ENCODE measurements around the gene MPND.
A peak's percentile ranks its signal among the peaks of the same experiment; 100 is the strongest.

The MPND gene, protein sequence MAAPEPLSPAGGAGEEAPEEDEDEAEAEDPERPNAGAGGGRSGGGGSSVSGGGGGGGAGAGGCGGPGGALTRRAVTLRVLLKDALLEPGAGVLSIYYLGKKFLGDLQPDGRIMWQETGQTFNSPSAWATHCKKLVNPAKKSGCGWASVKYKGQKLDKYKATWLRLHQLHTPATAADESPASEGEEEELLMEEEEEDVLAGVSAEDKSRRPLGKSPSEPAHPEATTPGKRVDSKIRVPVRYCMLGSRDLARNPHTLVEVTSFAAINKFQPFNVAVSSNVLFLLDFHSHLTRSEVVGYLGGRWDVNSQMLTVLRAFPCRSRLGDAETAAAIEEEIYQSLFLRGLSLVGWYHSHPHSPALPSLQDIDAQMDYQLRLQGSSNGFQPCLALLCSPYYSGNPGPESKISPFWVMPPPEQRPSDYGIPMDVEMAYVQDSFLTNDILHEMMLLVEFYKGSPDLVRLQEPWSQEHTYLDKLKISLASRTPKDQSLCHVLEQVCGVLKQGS

DNA sequence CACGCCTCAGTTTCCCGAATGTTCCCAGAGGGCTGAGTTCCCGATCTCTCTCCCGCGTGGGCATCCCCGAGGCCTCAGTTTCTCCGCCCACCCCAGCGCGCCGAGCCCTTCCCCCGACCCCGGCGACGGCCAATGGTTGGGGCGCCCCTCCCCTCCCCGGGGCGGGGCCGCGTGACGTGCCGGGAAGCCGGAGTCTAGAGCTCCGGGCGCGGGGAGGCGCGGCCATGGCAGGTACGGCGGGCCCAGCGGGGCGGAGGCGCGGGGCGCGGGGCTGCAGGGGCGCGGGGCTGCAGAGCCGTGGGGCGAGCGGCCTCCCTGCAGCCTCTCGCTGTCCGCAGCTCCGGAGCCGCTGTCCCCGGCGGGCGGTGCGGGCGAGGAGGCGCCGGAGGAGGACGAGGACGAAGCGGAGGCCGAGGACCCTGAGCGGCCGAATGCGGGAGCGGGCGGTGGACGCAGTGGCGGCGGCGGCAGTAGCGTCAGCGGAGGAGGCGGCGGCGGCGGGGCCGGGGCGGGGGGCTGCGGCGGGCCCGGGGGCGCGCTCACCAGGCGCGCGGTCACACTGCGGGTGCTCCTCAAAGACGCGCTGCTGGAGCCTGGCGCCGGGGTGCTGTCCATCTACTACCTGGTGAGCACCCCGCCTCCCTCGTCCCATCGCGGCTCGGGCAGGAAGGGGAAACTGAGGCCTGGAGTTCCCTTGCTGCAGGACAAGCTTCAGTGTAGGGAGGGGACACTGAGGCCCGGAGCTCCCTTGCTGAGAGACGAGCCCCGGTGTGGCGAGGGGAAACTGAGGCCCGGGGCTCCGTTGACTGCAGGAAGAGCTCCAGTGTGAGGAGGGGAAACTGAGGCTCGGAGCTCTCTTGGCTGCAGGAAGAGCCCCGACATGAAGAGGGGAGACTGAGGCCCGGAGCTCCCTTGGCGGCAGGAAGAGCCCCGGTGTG lies at the start of gene MPND:
TSS of gene MPND (plus strand) at position 193 of the 938 bp plus-strand sequence. CDS start at position 225, 32 bp downstream.
- peak; percentile 53 for DNase-seq

DNA sequence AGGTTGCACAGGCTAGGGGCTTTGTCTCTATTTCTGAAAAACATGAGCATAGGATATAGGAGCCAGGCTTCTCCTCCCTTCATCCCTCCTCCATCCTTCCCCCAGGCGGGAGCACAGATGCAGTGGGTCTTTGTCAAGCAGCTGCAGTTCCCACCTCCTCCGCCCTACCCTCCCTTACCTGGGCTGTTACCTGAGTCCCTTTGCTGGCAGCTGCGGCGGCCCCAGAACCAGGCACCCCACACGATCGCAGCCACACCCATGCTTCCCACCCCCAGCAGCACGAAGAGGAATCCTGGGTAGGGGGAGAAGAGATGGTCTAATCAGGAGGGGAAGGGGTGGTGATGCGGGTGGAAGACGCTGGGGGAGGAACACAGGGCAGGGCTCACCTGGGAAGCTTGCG lies 49.0 kb upstream of the MPND start:
- DNase-seq = no peak

DNA sequence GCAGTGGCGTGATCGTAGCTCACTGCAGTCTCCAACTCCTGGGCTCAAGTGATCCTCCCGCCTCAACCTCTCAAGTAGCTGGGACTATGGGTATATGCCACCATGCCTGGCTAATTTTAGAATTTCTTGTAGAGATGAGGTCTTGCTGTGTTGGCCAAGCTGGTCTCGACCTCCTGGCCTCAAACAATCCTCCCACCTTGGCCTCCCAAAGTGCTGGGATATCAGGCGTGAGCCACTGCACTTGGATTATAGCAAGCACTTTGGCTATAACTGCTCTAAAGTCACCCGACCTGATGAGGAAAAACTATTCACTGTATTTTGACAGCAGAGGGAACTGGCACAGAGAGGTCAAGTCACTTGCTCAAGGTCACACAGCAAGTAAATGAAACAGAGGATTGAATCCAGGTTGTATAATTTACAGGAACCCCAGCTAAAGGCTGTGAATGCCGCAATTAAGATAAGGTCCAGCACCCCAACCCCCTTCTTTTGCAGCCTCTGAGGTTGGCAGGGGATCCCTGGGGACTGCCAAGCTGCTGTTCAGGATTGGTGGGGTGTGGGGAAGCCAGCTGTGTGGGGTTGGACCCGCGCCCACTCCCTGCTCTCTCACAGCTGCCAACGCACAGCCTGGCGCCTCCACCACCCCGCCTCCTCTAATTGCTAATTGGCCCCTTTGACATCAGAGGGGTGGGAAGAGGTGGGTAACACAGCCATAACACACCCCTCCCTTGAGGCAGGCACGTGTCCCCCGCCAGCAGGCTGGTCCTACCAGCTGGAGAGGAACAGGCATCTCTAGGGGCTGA lies 47.2 kb upstream of the MPND start:
- DNase-seq = peak; percentile 43

DNA sequence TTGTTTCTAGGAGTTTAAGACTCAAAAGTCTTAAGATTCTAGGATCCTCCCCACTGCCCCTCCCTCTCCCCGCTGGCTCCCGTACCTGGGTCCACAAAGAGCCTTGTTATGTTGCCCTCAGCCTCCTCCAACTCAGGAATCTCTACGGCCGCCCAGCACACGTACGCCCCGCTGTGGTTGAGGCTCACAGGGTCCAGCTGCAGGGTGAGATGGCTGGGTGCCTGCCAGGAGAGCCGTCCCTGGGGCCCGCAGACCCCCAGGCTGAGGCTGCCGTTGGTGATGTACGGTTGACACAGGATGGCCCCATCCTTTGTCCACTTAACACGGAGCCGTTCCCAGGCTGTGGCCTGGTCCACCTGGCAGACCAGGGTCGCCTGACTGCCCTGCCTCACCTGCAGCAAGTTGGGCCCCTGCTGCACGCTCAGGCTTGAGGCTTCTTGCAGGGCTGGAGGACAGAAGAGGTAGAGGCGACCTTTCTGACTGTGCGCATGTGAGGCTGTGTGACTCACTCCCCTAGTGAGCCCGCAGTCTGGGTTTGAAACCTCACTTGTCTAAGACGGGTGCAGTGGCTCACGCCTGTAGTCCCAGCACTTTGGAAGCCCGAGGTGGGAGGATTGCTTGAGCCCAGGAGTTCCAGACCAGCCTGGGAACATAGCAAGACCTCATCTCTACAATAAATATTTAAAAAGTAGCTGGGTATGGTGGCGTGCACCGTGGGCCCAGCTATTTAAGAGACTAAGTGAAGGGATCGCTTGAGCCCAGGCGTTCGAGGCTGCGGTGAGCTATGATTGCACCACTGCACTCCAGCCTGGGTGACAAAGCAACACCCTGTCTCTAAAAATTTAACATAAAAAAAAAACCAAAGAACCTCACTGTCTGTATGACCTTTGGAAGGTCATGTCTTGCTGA lies 45.2 kb upstream of the MPND start:
- DNase-seq = no peak

DNA sequence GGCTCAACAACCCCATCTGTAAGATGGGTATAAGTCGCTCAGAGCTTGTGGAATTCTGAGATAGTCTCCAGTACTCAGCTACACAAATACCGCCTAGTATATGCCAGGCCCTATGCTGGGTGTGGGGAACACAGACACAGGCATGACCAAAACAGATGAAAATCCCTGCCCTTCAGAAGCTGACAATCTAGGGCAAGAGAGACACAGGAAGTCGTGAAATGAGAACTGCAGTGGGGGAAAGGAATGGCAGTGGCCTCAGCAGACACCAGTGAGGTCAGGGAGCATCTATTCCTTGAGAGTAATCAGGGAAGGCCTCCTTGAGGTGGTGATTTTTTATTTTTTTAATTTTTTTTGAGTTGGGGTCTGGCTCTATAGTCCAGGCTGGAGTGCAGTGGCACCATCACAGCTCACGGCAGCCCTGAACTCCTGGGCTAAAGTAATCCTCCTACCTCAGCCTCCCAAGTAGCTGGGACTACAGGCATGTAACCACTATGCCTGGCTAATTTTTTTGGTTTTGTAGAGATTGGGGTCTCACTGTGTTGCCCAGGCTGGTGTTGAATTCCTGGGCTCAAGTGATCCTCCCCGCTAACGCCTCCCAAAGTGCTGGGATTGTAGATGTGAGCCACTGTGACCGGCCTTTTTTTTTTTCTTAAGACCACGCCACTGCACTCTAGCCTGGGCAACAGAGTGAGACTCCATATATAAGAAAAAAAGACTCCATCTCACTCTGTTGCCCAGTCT lies 44.4 kb upstream of the MPND start:
- no peak for DNase-seq

DNA sequence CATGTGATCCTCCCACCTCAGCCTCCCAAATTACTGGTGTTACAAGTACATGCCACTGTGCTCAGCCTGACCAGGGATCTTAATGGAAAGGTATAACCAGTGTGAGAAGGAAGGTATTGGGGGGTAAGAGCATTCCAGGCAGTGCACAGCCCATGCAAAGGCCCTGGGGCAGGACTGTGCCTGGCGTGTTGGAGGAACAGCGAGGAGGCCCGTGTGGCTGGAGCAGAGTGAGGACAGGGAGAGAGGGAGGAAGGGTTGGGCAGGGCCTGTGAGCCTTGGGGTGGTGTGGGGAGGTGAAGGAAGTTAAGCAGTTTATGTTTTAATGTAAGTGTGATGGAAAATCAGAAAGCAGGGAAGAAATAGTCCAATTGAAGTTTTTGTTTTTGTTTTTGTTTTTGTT lies 42.8 kb upstream of the MPND start:
- no peak for DNase-seq

DNA sequence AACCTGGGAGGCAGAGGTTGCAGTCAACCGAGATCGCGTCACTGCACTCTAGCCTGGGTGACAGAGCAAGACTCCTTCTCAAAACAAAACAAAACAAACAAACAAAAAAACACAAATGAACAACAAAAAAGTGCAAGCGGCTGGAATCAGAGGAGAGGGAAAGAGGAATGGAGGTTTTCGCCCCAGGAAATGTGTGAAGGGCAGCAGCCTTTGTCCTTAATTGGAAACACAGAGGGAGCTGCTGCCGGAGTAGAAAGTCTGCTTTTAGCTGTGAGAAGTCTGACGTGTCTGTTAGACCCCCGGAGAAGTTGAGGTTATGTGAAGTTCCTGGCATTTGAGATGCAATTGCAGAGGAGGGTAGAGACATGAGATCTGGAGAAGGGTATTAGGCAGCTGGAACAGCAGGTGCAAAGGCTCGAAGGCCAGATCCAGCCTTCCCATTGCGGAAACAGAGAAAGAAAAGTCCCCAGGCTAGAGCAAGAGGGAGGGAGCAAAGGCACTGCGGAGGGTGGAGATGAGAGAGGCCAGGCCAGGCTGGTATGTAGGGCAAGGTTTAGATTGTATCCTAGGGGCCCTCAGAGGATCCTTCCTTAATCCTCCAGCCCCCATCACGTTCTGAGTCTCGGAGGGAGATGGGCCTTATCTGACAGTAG lies 41.6 kb upstream of the MPND start:
- no peak for DNase-seq

DNA sequence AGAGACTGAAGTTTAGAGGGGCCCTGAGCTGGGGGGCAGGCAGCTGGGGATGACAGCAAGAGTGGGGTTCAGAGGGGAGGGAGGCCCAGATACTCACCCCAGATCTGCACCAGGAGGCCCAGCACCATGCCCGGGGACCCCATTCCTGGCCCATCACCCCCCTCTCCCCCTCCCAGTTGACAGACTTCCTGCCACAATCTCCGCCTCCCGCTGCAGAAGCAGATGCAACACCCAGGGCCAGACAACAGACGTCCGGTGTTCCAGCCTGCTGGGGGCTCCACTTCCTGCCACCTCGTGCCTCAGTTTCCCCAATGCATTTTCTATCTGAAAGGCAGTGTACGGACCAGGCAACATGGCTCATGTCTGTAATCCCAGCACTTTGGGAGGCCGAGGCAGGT lies 41.1 kb upstream of the MPND start, which contains the start of gene TMIGD2:
TSS of gene TMIGD2 (minus strand) at position 147 of the 398 bp plus-strand sequence. CDS start at position 143, 4 bp downstream.
- DNase-seq = no peak

DNA sequence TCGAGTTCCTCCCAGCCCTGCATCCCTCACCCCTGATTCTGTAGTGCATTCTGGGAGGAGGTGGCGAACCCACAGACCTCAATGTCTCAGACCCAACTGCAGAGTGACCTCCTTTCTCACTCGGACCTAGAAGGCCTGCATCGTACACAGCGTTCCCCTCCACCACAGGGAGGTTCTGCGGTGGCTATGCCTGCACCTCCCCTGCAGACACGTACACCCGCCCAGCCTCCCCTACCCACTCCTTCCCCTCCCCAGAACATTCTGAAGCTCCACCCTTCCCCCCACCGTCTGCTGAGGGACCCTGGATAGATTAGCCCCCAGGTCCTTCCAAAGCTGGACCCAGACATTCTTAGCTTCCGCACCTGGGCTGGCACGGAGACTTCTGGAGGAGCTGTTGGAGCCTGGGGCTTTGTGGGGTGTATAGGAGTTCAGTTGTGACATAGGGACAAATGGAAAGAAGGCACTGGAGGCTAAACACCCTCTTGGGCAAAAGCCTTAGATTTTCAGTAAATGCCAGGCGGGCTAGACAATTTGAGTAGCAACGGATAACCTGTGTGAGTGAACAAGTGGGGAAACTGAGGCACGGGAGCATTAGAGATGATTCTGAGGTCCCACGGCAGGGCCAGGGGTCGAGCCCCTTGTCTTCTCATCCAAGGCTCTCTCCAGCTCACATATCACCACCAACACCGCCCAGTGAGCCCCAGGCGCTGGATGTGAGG lies 39.4 kb upstream of the MPND start:
- DNase-seq = no peak

DNA sequence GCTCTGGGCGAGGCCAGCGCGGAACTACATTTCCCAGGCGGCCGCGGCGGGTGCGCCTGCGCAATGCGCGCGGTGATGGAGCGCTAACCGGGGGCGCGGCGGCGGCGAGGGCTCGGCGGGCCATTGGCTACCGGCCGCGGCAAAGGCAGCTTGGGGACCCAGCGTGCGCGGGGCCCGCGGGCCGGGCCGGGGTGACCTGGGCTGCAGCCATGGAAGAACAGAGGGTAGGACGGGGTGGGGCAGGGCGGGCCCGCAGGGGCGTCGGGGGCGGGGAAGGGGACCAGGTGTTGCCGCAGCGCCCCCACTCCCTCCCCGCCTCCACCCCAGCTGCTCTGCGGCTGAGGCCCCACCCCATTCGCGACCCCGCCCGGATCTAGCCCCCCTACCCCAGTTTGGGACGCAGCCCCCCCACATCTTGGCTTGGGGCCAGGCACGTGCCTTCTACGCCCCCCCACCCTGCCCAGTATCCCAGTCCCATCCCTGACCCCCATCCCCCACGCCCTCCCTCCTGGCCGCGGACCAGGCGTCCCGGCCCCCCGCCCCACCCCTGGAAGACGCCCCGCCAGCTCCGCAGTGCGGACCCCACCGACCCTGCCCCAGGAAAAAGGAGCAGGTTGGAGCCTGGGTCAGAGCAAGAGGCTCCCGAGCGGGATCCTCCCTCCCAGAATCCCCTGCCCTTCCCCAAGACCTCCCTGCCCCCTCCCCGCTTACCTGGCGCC lies 38.7 kb upstream of the MPND start, which contains the start of gene FSD1:
TSS of gene FSD1 (plus strand) at position 61 of the 719 bp plus-strand sequence. CDS start at position 210, 149 bp downstream.
- peak; percentile 39 for DNase-seq

DNA sequence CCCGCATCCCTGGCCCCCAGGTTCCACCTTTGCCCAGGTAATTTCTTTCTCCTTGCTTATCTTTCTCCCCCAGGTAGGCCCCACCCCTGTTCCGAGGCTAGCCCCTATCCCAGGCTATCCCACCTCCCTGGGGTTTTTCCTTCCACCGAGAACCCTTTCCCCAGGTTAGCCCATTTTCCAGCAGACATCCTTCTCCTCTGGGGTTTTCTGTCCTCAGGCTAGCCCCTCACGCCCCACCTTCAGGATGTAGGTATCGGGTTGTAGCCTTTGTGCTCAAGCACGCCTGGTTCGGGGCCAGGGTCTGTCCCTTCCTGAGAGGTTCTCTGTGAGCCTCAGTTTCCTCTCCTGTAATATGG lies 38.1 kb upstream of the MPND start:
- DNase-seq = no peak

DNA sequence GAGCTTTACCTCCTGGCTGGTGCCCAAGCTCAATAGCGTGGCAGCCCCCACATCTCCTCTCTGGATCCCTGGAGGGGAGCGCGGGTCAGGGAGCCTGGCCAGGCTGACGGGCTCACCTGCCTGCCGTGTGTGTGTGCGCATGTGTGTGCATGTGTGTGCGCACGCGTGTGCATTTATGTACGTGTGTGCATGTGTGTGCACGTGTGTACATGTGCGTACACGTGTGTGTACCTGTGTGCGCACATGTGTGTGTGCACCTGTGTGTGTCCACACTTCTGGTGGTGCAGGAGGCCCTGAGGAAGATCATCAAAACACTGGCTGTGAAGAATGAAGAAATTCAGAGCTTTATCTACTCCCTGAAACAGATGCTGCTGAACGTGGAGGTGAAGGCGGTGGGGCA lies 37.7 kb upstream of the MPND start:
- no peak for DNase-seq

DNA sequence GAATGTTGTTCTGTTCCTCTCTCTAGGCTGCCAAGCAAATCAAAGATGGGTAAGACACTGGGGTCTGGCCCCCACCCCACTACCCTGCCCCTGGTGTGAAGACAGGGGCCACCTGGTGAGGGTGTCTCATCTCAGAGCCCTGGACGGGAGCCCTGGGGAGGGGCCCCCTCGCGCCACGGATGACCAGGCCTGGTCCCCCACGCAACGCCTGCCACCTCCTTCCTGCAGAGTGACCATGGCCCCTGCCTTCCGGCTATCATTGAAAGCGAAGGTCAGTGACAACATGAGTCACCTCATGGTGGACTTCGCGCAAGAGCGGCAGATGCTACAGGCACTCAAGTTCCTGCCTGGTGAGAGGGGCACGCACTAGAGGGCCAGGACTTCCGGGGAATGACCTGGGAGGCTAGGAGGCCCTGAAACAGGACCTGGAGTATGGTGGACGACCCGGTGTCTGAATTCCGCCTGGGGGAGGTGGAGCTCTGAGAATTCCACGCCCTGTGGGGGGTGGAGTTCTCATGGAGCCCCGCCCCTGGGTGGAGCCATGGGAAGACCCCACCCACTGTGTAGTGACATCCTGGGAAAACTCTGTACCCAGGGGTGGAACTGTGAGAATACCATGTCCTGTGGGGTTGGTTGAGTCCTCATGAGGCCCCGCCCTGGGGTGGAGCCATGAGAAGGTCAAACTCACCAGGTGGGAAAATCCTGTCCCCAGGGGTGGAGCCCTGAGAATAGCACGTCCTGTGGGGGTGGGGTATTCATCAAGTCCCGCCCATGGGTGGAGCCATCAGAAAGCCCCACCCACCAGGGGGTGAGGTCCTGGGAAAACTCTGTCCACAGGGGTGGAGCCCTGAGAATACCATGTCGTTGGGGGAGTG lies 32.9 kb upstream of the MPND start:
- DNase-seq = no peak

DNA sequence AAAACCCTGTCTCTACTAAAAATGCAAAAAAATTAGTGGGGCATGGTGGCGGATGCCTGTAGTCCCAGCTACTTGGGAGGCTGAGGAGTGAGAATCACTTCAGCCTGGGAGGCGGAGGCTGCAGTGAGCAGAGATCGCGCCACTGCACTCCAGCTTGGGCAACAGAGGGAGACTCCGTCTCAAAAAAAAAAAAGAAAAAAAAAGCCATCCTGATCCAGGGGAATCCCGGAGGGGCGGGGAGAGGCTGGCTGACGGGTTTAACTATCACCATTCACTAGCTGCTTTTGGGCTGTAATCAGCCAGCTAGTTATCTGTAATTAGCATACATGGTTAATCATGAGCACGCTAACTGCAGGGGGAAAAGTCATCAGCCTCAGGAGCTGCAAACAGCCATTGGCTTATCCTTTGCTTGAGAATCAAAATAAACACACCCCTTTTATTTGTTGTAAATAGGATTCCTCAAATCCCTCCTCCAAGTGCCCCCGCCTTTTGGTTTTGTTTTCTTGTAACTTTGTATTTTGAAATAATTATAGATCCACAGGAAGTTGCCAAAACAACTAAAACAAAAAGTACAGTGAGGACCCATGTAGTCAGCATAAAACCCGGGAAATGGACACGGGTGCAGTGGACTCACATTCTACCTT lies 29.4 kb upstream of the MPND start:
- no peak for DNase-seq

DNA sequence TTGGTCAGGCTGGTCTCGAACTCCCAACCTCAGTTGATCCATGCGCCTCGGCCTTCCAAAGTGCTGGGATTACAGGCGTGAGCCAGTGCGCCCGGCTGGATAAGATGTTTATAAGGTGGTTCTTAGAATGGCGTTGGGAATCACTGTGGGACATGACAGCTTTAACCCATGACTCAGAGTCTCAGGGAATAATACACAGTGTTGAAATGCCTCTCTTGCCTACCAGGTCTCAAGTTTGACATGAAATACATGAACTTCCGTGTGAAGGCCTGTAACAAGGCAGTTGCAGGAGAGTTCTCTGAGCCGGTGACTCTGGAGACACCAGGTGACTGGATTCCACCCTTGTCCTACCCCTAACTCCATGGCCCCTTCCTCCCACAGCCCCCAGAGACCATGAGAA lies 26.4 kb upstream of the MPND start:
- no peak for DNase-seq

DNA sequence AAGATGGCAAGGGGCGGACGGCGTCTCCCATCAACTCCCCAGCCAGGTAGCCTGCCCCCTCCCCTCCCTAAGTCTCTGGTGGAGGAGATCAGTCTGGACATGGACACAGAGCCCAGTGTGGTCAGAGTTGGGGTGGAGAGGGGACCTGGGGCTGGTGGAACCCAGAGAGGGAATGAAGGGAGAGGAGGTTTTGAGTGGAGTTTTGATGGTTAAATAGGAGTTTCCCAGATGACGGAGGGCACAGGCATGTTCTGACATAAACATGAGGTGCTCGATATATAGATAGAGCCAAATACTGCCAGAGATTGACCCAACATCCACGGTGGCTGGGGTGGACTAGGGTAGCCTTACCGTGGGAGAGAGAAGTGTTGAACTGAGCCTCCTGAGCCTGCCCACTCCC lies 24.9 kb upstream of the MPND start:
- no peak for DNase-seq

DNA sequence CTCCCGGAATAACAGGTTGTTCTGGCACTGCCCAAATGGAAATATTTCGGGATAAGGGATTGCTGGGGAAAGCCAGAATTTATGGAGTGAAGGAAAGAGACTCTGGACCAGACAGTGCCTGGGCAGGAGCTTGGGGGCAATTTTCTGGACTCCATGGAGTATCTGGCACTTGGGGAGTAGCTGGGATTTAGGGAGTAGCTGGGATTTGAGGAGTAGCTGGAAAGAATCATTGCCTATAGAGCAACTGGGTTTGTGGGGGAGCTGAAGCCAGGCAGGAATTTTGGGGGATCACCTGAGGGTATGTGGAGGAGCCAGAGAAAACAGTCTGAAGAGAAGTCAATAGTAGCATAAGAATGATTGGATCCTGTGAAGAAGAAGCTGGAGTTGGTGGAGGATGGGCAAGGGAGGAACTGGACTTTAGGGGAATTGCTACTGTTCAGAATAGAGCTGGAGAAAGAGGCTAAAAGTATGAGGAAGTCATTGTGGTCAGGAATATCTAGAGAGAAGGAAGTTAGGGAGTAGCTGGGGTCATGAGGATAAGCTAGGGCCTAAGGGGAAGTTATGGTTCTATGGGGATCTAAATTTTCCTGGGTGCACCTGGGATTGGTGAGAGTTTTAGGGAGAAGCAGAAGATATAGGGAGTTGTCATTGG lies 24.2 kb upstream of the MPND start:
- no peak for DNase-seq

All from NCI-H2227 treated with DMSO at 0.1 percent for 48 hours (cell line).